B cell (primary cell): ENCODE data around the gene ARMCX1. TPM values are rescaled to one million over a fixed set of nuclear protein-coding genes. Genes with fewer than 3 reads are reported as not detected.
A peak's percentile ranks its signal among the peaks of the same experiment; 100 is the strongest.

Source experiments
- ATAC-seq: fragments of 200-7000 bp; cut with Tn5 transposase; one replicate; pipeline ENCODE4 v1.10.0; 2021; ENCODE audit warnings: low read depth, mild to moderate bottlenecking, moderate number of reproducible peaks, moderate library complexity
- CTCF ChIA-PET: fragments of 350-600 bp; sonication (Branson Sonifier 250); formaldehyde crosslinking; loops from one replicate; lab custom pipeline; 2021; ENCODE audit warnings: antibody characterized with exemption, inconsistent platforms; lab: Charles Lee
- POLR2A ChIA-PET: fragments of 350-600 bp; sonication (Branson Sonifier 250); formaldehyde crosslinking; loops from one replicate; lab custom pipeline; 2021; ENCODE audit warnings: antibody characterized with exemption; lab: Charles Lee
- DNase-seq: peaks from one replicate; pipeline ENCODE4 v3.0.0; 2013
- H2AFZ ChIP-seq: 2 replicates; pipeline ENCODE4 v1.6.1; 2012; ENCODE audit warnings: mild to moderate bottlenecking, low read depth, low read length; ENCODE audit not compliant: insufficient read depth, poor library complexity, severe bottlenecking
- H3K27ac ChIP-seq, 2 donors: 1 replicate in 1 of 2; 2 replicates in 1 of 2; pipeline ENCODE4 v1.5.1; 2012 to 2013; ENCODE audit warnings: low read length in 2 of 2, mild to moderate bottlenecking in 2 of 2, moderate library complexity in 1 of 2
- H3K27me3 ChIP-seq, 4 experiments: fragments of 200-600 bp in 1 of 4; sonication (generic) in 1 of 4; replicated peaks in 1 of 4; 1 replicate in 2 of 4; 2 replicates in 2 of 4; pipeline versions ENCODE4 v1.6.1 to v1.7.0; 2013 to 2016; ENCODE audit warnings: low read length in 3 of 4, mild to moderate bottlenecking in 2 of 4, mixed read lengths in 1 of 4, moderate library complexity in 1 of 4; ENCODE audit not compliant: insufficient read depth in 4 of 4, control insufficient read depth in 3 of 4; ENCODE audit errors: control extremely low read depth in 1 of 4
- H3K36me3 ChIP-seq, 2 experiments: replicated peaks in 1 of 2; 1 replicate in 1 of 2; 2 replicates in 1 of 2; pipeline versions ENCODE4 v1.6.1 to v1.7.1; 2013; ENCODE audit warnings: low read length in 1 of 2; ENCODE audit not compliant: insufficient read depth in 2 of 2, control insufficient read depth in 1 of 2; ENCODE audit errors: control extremely low read depth in 1 of 2, extremely low read depth in 1 of 2
- H3K4me1 ChIP-seq, 2 donors: fragments of 200-600 bp in 1 of 2; sonication (generic) in 1 of 2; 1 replicate in 1 of 2; 2 replicates in 1 of 2; pipeline versions ENCODE4 v1.5.1 to v1.6.1; 2013 to 2017; ENCODE audit warnings: low read length in 2 of 2; ENCODE audit not compliant: control insufficient read depth in 2 of 2, insufficient read depth in 2 of 2
- H3K4me2 ChIP-seq: replicated peaks from 2 replicates; pipeline ENCODE3; 2012; ENCODE audit warnings: mild to moderate bottlenecking, low read depth, low read length; ENCODE audit not compliant: poor library complexity, severe bottlenecking
- H3K4me3 ChIP-seq, 5 experiments: fragments of 200-600 bp in 1 of 5; sonication (generic) in 1 of 5; 1 replicate in 3 of 5; 2 replicates in 2 of 5; pipeline versions ENCODE4 v1.5.1 to v1.7.0; 2011 to 2016; ENCODE audit warnings: low read length in 4 of 5, mild to moderate bottlenecking in 4 of 5, low read depth in 2 of 5, control low read depth in 1 of 5, moderate library complexity in 1 of 5; ENCODE audit not compliant: insufficient read depth in 1 of 5; ENCODE audit errors: control extremely low read depth in 1 of 5, extremely low read depth in 1 of 5
- H3K79me2 ChIP-seq: fragments of 200-600 bp; sonication (generic); one replicate; pipeline ENCODE4 v1.6.0; 2016; ENCODE audit warnings: low read length; ENCODE audit not compliant: control insufficient read depth, insufficient read depth
- H3K9ac ChIP-seq: fragments of 200-600 bp; sonication (generic); 2 replicates; pipeline ENCODE4 v1.6.1; 2017; ENCODE audit warnings: mild to moderate bottlenecking, low read length, moderate library complexity
- H3K9me3 ChIP-seq, 3 donors: one replicate each; pipeline versions ENCODE4 v1.6.1 to v1.7.1; 2013; ENCODE audit warnings: low read length in 2 of 3; ENCODE audit not compliant: control insufficient read depth in 2 of 3, insufficient read depth in 1 of 3; ENCODE audit errors: control extremely low read depth in 1 of 3
- H4K20me1 ChIP-seq: 2 replicates; pipeline ENCODE4 v1.6.0; 2012; ENCODE audit warnings: mild to moderate bottlenecking, low read length; ENCODE audit not compliant: insufficient read depth, control insufficient read depth, poor library complexity, severe bottlenecking
- H3K27ac Mint-ChIP-seq: one replicate; pipeline ENCODE4 v1.8.0; 2021; ENCODE audit warnings: mixed read lengths
- H3K27me3 Mint-ChIP-seq: one replicate; pipeline ENCODE4 v1.8.0; 2021; ENCODE audit warnings: mixed read lengths
- H3K4me1 Mint-ChIP-seq: one replicate; pipeline ENCODE4 v1.8.0; 2021; ENCODE audit warnings: mixed read lengths
- H3K4me3 Mint-ChIP-seq: one replicate; pipeline ENCODE4 v1.8.0; 2021; ENCODE audit warnings: mixed read lengths
- H3K9me3 Mint-ChIP-seq: one replicate; pipeline ENCODE4 v1.8.0; 2022; ENCODE audit warnings: mixed read lengths; ENCODE audit not compliant: insufficient read depth
- EZH2 ChIP-seq: IDR thresholded peaks from 2 replicates; pipeline ENCODE4 v1.6.1; 2012; ENCODE audit warnings: borderline replicate concordance, low read depth, mild to moderate bottlenecking, moderate library complexity, low read length; ENCODE audit not compliant: insufficient read depth, poor library complexity, severe bottlenecking
- WGBS: methylation state at CpG from one replicate; pipeline ENCODE4 v1.1.5; 2013; ENCODE audit warnings: missing lambda C conversion rate; ENCODE audit not compliant: insufficient coverage; 5-methylcytosine and 5-hydroxymethylcytosine counted together
- intact Hi-C: fragments of 100-400 bp; cut with micrococcal nuclease; formaldehyde crosslinking; loops from one replicate; pipeline ENCODE4 v1.10.0; 2022
- polyA plus RNA-seq: library from polyadenylated mRNA; depleted of rRNA; stranded (reverse); fragments of >200 nt; gene quantifications from 2 replicates; pipeline ENCODE4 v1.2.3, GENCODE V29; 2012
- total RNA-seq, 2 donors: library from RNA; stranded (reverse); fragments of 120-200 nt in 1 of 2; gene quantifications; 1 replicate in 1 of 2; 2 replicates in 1 of 2; pipeline versions ENCODE4 v1.2.3 to v1.2.4, GENCODE V29; 2013 to 2022
- TF ChIP-seq, protein P1 (sequence below): fragments of 200-600 bp; IDR thresholded peaks from one replicate; pipeline ENCODE4 v1.8.0; 2022; ENCODE audit warnings: antibody characterized with exemption, mild to moderate bottlenecking

ARMCX1 gene
- total and polyA plus RNA-seq, 2 donors (not counting 1 experiment from before 2014, with no cell fraction given): 0.17 to 0.27 TPM

DNA sequence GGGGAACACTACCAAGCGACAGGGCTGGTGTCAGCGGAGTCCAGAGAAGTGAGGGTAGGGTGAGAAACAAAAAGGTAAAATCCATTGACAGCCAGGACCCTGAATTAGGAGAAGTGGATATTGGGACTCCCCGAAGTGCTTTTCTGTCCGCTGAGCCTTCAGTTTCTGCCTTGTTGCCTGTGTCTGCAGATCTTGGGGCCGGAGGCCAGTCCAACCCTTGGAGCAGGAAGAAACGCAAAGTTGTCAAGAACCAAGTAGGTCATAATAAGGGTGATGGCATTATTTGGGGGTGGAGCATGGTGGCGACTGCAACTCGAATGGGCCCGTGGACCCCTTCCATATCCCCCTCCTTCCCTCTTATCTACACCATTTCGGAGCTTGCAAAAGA, 1.0 kb downstream of the ARMCX1 start:
- H3K9me3 ChIP-seq: no peaks in the 10 kb centered on the region
- intact Hi-C loops: no loop called here

DNA sequence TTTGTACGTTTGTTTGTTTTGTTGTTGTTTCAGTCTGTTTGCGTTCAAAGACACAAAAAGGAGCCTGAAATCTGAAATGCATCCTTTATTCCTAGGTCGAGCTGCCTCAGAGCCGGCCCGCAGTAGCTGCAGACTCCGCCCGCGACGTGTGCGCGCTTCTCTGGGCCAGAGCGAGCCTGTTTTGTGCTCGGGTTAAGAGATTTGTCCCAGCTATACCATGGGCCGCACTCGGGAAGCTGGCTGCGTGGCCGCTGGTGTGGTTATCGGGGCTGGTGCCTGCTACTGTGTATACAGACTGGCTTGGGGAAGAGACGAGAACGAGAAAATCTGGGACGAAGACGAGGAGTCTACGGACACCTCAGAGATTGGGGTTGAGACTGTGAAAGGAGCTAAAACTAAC, 2.4 kb downstream of the ARMCX1 start:
- Histone ChIP-seq H3K4me3 (no peak overlapping the region), H3K36me3 (no peaks in the 10 kb centered on the region), H2AFZ (no peak overlapping the region), H3K9me3 (no peaks in the 10 kb centered on the region), H3K27me3 (peaks cover 0 to 5% (median 1%) of the 10 kb centered on the region in 4 experiments), H3K4me2 (no peak overlapping the region), H3K79me2 (no peaks in the 10 kb centered on the region), H3K9ac (no peak overlapping the region), H3K27ac (no peak overlapping the region), H4K20me1 (no peaks in the 10 kb centered on the region), H3K4me1 (peaks cover 5 to 13% of the 10 kb centered on the region in 2 donors)
- intact Hi-C loops: no loop called here
- no peak for ATAC-seq
- CTCF ChIA-PET: interaction anchor here (0.6 kb wide), 1 partner anchor 90 kb away, joined by 3 read pairs; no protein-coding TSS in a partner anchor
- Mint-ChIP-seq H3K4me1 (peaks cover 10% of the 10 kb centered on the region), H3K4me3 (no peak overlapping the region), H3K27me3 (peaks cover 17% of the 10 kb centered on the region), H3K9me3 (no peaks in the 10 kb centered on the region), H3K27ac (no peak overlapping the region)
- no peak for DNase-seq
- WGBS: over 99% methylated on average over 18 of the region's 23 CpGs
- POLR2A ChIA-PET: no interaction called here
- TF ChIP-seq, protein P1, sequence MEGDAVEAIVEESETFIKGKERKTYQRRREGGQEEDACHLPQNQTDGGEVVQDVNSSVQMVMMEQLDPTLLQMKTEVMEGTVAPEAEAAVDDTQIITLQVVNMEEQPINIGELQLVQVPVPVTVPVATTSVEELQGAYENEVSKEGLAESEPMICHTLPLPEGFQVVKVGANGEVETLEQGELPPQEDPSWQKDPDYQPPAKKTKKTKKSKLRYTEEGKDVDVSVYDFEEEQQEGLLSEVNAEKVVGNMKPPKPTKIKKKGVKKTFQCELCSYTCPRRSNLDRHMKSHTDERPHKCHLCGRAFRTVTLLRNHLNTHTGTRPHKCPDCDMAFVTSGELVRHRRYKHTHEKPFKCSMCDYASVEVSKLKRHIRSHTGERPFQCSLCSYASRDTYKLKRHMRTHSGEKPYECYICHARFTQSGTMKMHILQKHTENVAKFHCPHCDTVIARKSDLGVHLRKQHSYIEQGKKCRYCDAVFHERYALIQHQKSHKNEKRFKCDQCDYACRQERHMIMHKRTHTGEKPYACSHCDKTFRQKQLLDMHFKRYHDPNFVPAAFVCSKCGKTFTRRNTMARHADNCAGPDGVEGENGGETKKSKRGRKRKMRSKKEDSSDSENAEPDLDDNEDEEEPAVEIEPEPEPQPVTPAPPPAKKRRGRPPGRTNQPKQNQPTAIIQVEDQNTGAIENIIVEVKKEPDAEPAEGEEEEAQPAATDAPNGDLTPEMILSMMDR: no peak
- no peak for TF ChIP-seq EZH2

More for the DNA sequence above, 1.0 kb downstream of the ARMCX1 start:
- ATAC-seq (no peak), DNase-seq (no peak)
- no peak overlapping the region for H3K27ac ChIP-seq
- no peaks in the 10 kb centered on the region for H4K20me1 ChIP-seq
- peak overlapping the region; percentile 62 for H2AFZ ChIP-seq
- H3K4me1 Mint-ChIP-seq: peaks cover 10% of the 10 kb centered on the region
- 12% methylated on average over 4 of the region's 10 CpGs for WGBS
- peaks cover 17% of the 10 kb centered on the region for H3K27me3 Mint-ChIP-seq
- no peaks in the 10 kb centered on the region for H3K9me3 Mint-ChIP-seq
- peak overlapping the region; percentile 29 for H3K4me3 Mint-ChIP-seq
- no peaks in the 10 kb centered on the region for H3K36me3 ChIP-seq
- CTCF ChIA-PET: no interaction called here
- peak overlapping the region in 1 of 5 experiments; percentile 40 for H3K4me3 ChIP-seq
- H3K27ac Mint-ChIP-seq: no peak overlapping the region
- H3K9ac ChIP-seq: no peak overlapping the region
- no peaks in the 10 kb centered on the region for H3K79me2 ChIP-seq
- POLR2A ChIA-PET: no interaction called here
- peaks cover 0 to 5% (median 1%) of the 10 kb centered on the region in 4 experiments for H3K27me3 ChIP-seq
- TF ChIP-seq EZH2: no peak
- TF ChIP-seq, protein P1: no peak
- peaks cover 5 to 13% of the 10 kb centered on the region in 2 donors for H3K4me1 ChIP-seq
- H3K4me2 ChIP-seq: peak overlapping the region; percentile 68
